ENCODE measurements around the gene SLBP. TPM values are rescaled to one million over a fixed set of nuclear protein-coding genes. Genes with fewer than 3 reads are reported as not detected.

Gene SLBP
- total and polyA plus RNA-seq, 8 donors, result 8.7 to 20.2 (median 10.9) TPM

GRCh38 chr4:1683736-1684505, 28.2 kb downstream of the SLBP start, which contains the start of gene FAM53A:
FAM53A (minus strand) TSS chr4:1684313; CDS start chr4:1668741, 15,572 bp downstream.
- H3K27ac ChIP-seq, result peak within 1 kb of the TSS; percentile 46 to 61 (median 55)
- 1% methylated on average over 46 to 118 of the region's 118 CpGs for WGBS, 2 donors
- peak within 1 kb of the TSS; percentile 47 to 77 (median 55) for H3K4me3 ChIP-seq
- no peaks in the 10 kb centered on the region for H3K36me3 ChIP-seq
- peak; percentile 92 to 96 (median 94) for ATAC-seq
- no peak for FAIRE-seq
- no peaks in the 10 kb centered on the region for H3K4me1 ChIP-seq
- no peaks in the 10 kb centered on the region for H3K9me3 ChIP-seq
- intact Hi-C loops (cut with DNase I), result no loop called here
- DNase-seq, result peak in 5 of 6 donors; percentile 88 to 99 (median 94)
- no peak for TF ChIP-seq CTCF (IDR thresholded peaks at IDR 0.05)
- no peaks in the 10 kb centered on the region for H3K27me3 ChIP-seq

GRCh38 chr4:1683261-1683735, 28.8 kb downstream of the SLBP start:
- TF ChIP-seq CTCF (IDR thresholded peaks at IDR 0.05), result no peak
- H3K36me3 ChIP-seq, result no peaks in the 10 kb centered on the region
- no peaks in the 10 kb centered on the region for H3K9me3 ChIP-seq
- no peaks in the 10 kb centered on the region for H3K27me3 ChIP-seq
- WGBS, 2 donors, result 15 to 18% methylated on average over 13 of the region's 13 CpGs
- intact Hi-C loops (cut with DNase I), result no loop called here
- H3K4me3 ChIP-seq, result peak overlapping the region; percentile 47 to 77 (median 55)
- ATAC-seq, result peak in 1 of 4 donors; percentile 5
- peak overlapping the region; percentile 25 to 57 (median 46) for H3K27ac ChIP-seq
- H3K4me1 ChIP-seq, result no peaks in the 10 kb centered on the region
- DNase-seq, result peak in 1 of 6 donors; percentile 24
- peak; percentile 29 for FAIRE-seq

GRCh38 chr4:1682860-1683259, 29.3 kb downstream of the SLBP start:
- Histone ChIP-seq H3K4me1 (no peaks in the 10 kb centered on the region), H3K36me3 (no peaks in the 10 kb centered on the region), H3K4me3 (peak overlapping the region in 1 of 4 donors; percentile 77), H3K9me3 (no peaks in the 10 kb centered on the region), H3K27ac (no peak overlapping the region), H3K27me3 (no peaks in the 10 kb centered on the region)
- ATAC-seq (no peak), FAIRE-seq (no peak), DNase-seq (peak in 1 of 6 donors; percentile 32)
- intact Hi-C loops (cut with DNase I), result no loop called here
- WGBS, 2 donors, result 94 to 97% methylated on average over 13 of the region's 13 CpGs
- no peak for TF ChIP-seq CTCF (IDR thresholded peaks at IDR 0.05)

- FAIRE-seq (no peak), DNase-seq (no peak), ATAC-seq (no peak)
- TF ChIP-seq CTCF (IDR thresholded peaks at IDR 0.05), result no peak
- no peaks in the 10 kb centered on the region for H3K4me1 ChIP-seq
- H3K9me3 ChIP-seq, result no peaks in the 10 kb centered on the region
- H3K36me3 ChIP-seq, result no peaks in the 10 kb centered on the region
- no peaks in the 10 kb centered on the region for H3K27me3 ChIP-seq
- H3K27ac ChIP-seq, result no peak overlapping the region
- intact Hi-C loops (cut with DNase I), result no loop called here
- H3K4me3 ChIP-seq, result no peak overlapping the region
- WGBS, 2 donors, result 78 to 81% methylated on average over 5 of the region's 5 CpGs
These were observed 33.9 kb downstream of the SLBP start for GRCh38 chr4:1678244-1678643.

Measured in pancreas (tissue), 10 donors.